SK-N-SH (cell line): ENCODE results near the gene IRX5. TPM values are rescaled to one million over a fixed set of nuclear protein-coding genes. Genes with fewer than 3 reads are reported as not detected.

Experiments
- CTCF ChIA-PET: fragments of 300-600, 350-600 bp; formaldehyde crosslinking; extraction: SDS; loops from one replicate; lab custom pipeline; 2021; lab: Yijun Ruan, JAX
- POLR2A ChIA-PET: fragments of 350-600 bp; sonication (Branson Sonifier 250); formaldehyde crosslinking; extraction: SDS; loops from one replicate; lab custom pipeline; 2020; ENCODE audit warnings: antibody characterized with exemption, inconsistent platforms; lab: Yijun Ruan, JAX
- DNase-seq: peaks from one replicate; pipeline ENCODE4 v3.0.0; 2012
- H2AFZ ChIP-seq: fragments of 200-600 bp; sonication (generic); 2 replicates; pipeline ENCODE4 v1.8.1; 2016; ENCODE audit warnings: antibody characterized with exemption, mild to moderate bottlenecking, low read depth
- H3F3A ChIP-seq: fragments of 200-600 bp; sonication (generic); replicated peaks from 2 replicates; pipeline ENCODE3; 2016; ENCODE audit warnings: antibody characterized with exemption, mild to moderate bottlenecking; ENCODE audit not compliant: insufficient read depth
- H3K27ac ChIP-seq, 2 experiments: fragments of 200-500 bp in 1 of 2; fragments of 200-600 bp in 1 of 2; sonication (Bioruptor generic) in 1 of 2; sonication (generic), shearing (Covaris generic) in 1 of 2; 2 replicates each; pipeline versions ENCODE4 v1.5.1 to v1.6.1; 2014 to 2016; ENCODE audit warnings: low read depth in 2 of 2, inconsistent platforms in 1 of 2, low read length in 1 of 2, mild to moderate bottlenecking in 1 of 2, mixed read lengths in 1 of 2
- H3K27me3 ChIP-seq: fragments of 200-600 bp; sonication (generic), shearing (Covaris generic); 2 replicates; pipeline ENCODE4 v1.6.1; 2016; ENCODE audit warnings: mixed run types; ENCODE audit not compliant: insufficient read depth
- H3K36me3 ChIP-seq, 2 experiments: fragments of 200-500 bp in 1 of 2; fragments of 200-600 bp in 1 of 2; sonication (Bioruptor generic) in 1 of 2; sonication (generic) in 1 of 2; replicated peaks in 1 of 2; 2 replicates each; pipeline versions ENCODE3 to v1.5.1; 2014 to 2016; ENCODE audit warnings: low read length in 1 of 2, mild to moderate bottlenecking in 1 of 2; ENCODE audit not compliant: insufficient read depth in 2 of 2, control insufficient read depth in 1 of 2
- H3K4me1 ChIP-seq, 2 experiments: fragments of 200-500 bp in 1 of 2; fragments of 200-600 bp in 1 of 2; sonication (Bioruptor generic) in 1 of 2; sonication (generic), shearing (Covaris generic) in 1 of 2; 2 replicates each; pipeline versions ENCODE4 v1.5.1 to v1.6.1; 2014 to 2016; ENCODE audit warnings: low read depth in 1 of 2, low read length in 1 of 2, mixed run types in 1 of 2; ENCODE audit not compliant: insufficient read depth in 2 of 2, control insufficient read depth in 1 of 2
- H3K4me2 ChIP-seq: fragments of 200-600 bp; sonication (generic), shearing (Covaris generic); 2 replicates; pipeline ENCODE4 v1.6.1; 2017; ENCODE audit warnings: mixed run types
- H3K4me3 ChIP-seq, 2 experiments: fragments of 200-500 bp in 1 of 2; fragments of 200-600 bp in 1 of 2; sonication (Bioruptor generic) in 1 of 2; sonication (generic), shearing (Covaris generic) in 1 of 2; 2 replicates each; pipeline versions ENCODE4 v1.5.1 to v1.8.1; 2014 to 2016; ENCODE audit warnings: low read depth in 2 of 2, inconsistent platforms in 1 of 2, low read length in 1 of 2, mild to moderate bottlenecking in 1 of 2, mixed read lengths in 1 of 2, moderate library complexity in 1 of 2
- H3K79me2 ChIP-seq: fragments of 200-600 bp; sonication (generic); 2 replicates; pipeline ENCODE4 v1.8.1; 2017; ENCODE audit warnings: mild to moderate bottlenecking; ENCODE audit not compliant: insufficient read depth
- H3K9ac ChIP-seq: fragments of 200-600 bp; sonication (generic); 2 replicates; pipeline ENCODE4 v1.6.1; 2017; ENCODE audit warnings: mixed run types
- H3K9me2 ChIP-seq: fragments of 200-600 bp; sonication (generic); 2 replicates; pipeline ENCODE4 v1.6.1; 2017; ENCODE audit warnings: mixed run types
- H3K9me3 ChIP-seq: fragments of 200-600 bp; sonication (generic); 2 replicates; pipeline ENCODE4 v1.6.1; 2017; ENCODE audit warnings: mixed run types, mild to moderate bottlenecking, moderate library complexity
- H4K20me1 ChIP-seq: fragments of 200-600 bp; sonication (generic); 2 replicates; pipeline ENCODE4 v1.6.1; 2017; ENCODE audit warnings: mild to moderate bottlenecking, mixed run types; ENCODE audit not compliant: insufficient read depth
- CHD2 ChIP-seq: fragments of 150-350 bp; IDR thresholded peaks from 2 replicates; pipeline ENCODE4 v1.6.1; 2018; ENCODE audit warnings: low read length; ENCODE audit not compliant: partially characterized antibody
- EP300 ChIP-seq, 2 experiments: IDR thresholded peaks; 2 replicates each; pipeline versions ENCODE4 v1.4.0 to v1.6.1; 2012; ENCODE audit warnings: borderline replicate concordance in 1 of 2, low read depth in 1 of 2, low read length in 1 of 2
- EZH2phosphoT487 ChIP-seq: fragments of 200-600 bp; sonication (generic); IDR thresholded peaks from 2 replicates; pipeline ENCODE4 v1.6.1; 2017; ENCODE audit warnings: low read depth, mixed run types, mild to moderate bottlenecking, antibody characterized with exemption, moderate library complexity, borderline replicate concordance
- FOSL2 ChIP-seq: IDR thresholded peaks from 2 replicates; pipeline ENCODE4 v1.4.0; 2012; ENCODE audit warnings: low read depth, mild to moderate bottlenecking, moderate library complexity, borderline replicate concordance
- FOXJ3 ChIP-seq: sonication (generic); formaldehyde crosslinking; IDR thresholded peaks from 2 replicates; pipeline ENCODE4 v1.5.1; 2020; ENCODE audit warnings: mild to moderate bottlenecking, missing genetic modification reagents
- GABPA ChIP-seq: IDR thresholded peaks from 2 replicates; pipeline ENCODE4 v1.4.0; 2012; ENCODE audit warnings: low read depth, mild to moderate bottlenecking
- MAX ChIP-seq: IDR thresholded peaks from 2 replicates; pipeline ENCODE4 v1.4.0; 2012; ENCODE audit warnings: low read depth
- POLR2AphosphoS5 ChIP-seq: IDR thresholded peaks from 2 replicates; pipeline ENCODE4 v1.6.1; 2012; ENCODE audit warnings: low read depth, low read length
- RAD21 ChIP-seq: IDR thresholded peaks from 2 replicates; pipeline ENCODE4 v1.6.1; 2012; ENCODE audit warnings: mild to moderate bottlenecking, low read length
- TCF12 ChIP-seq: IDR thresholded peaks from 2 replicates; pipeline ENCODE4 v1.4.0; 2012
- YY1 ChIP-seq: IDR thresholded peaks from 2 replicates; pipeline ENCODE4 v1.4.0; 2012; ENCODE audit warnings: low read depth, mild to moderate bottlenecking
- WGBS: methylation state at CpG from one replicate; pipeline ENCODE4 v1.1.6; 2017; ENCODE audit warnings: low lambda C conversion rate; 5-methylcytosine and 5-hydroxymethylcytosine counted together
- polyA plus RNA-seq, 3 experiments: library from polyadenylated mRNA; depleted of rRNA; stranded (reverse); fragments of >200 nt; gene quantifications; 2 replicates each; pipeline ENCODE4 v1.2.3, GENCODE V29; 2012
- TF ChIP-seq, protein P1 (sequence below): fragments of 200-600 bp; sonication (generic); IDR thresholded peaks from 2 replicates; pipeline ENCODE4 v1.6.1; 2017; ENCODE audit warnings: antibody characterized with exemption, mild to moderate bottlenecking, moderate library complexity
- TF ChIP-seq, protein P2 (sequence below): IDR thresholded peaks from 2 replicates; pipeline ENCODE4 v1.4.0; 2012; ENCODE audit warnings: low read depth, borderline replicate concordance
- TF ChIP-seq, protein P3 (sequence below): IDR thresholded peaks from 2 replicates; pipeline ENCODE4 v1.6.1; 2012; ENCODE audit warnings: mild to moderate bottlenecking, low read depth, low read length, moderate library complexity

IRX5 gene
- polyA plus RNA-seq, 1 of the 3 experiments (the other 2 are of a cell fraction) = 1.4 TPM

DNA sequence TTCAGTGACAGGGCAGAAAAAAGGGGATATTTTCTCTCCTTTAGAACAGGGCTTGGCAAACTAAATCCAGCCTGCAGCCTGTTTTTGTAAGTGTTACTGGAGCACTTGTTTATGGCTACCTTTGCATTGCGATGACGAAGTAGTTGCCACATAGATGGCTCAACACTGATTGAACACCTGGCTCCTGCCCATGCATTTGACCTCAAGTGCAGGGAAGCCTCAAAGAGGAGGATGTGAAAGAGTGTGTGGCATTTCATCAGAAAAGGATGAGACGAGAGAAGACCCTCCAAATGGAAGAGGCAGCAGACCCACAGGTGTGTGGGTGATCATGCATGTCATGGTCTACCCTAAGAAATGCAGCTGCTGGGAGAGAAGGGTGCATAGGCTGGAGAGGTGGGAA lies 32.7 kb upstream of the IRX5 start:
- Histone ChIP-seq H3K27me3 (no peaks in the 10 kb centered on the region), H3K9me2 (no peaks in the 10 kb centered on the region), H3K9ac (no peak overlapping the region), H3K4me1 (no peaks in the 10 kb centered on the region), H3K79me2 (no peaks in the 10 kb centered on the region), H3F3A (no peaks in the 10 kb centered on the region), H3K9me3 (no peaks in the 10 kb centered on the region), H4K20me1 (no peaks in the 10 kb centered on the region), H3K4me3 (no peak overlapping the region), H2AFZ (no peak overlapping the region), H3K36me3 (no peaks in the 10 kb centered on the region), H3K27ac (no peak overlapping the region), H3K4me2 (no peak overlapping the region)
- no peak for DNase-seq
- ChIA-PET POLR2A (no interaction called here), CTCF (no interaction called here)
- 67% methylated on average over 3 of the region's 3 CpGs for WGBS
- TF ChIP-seq, protein P1, sequence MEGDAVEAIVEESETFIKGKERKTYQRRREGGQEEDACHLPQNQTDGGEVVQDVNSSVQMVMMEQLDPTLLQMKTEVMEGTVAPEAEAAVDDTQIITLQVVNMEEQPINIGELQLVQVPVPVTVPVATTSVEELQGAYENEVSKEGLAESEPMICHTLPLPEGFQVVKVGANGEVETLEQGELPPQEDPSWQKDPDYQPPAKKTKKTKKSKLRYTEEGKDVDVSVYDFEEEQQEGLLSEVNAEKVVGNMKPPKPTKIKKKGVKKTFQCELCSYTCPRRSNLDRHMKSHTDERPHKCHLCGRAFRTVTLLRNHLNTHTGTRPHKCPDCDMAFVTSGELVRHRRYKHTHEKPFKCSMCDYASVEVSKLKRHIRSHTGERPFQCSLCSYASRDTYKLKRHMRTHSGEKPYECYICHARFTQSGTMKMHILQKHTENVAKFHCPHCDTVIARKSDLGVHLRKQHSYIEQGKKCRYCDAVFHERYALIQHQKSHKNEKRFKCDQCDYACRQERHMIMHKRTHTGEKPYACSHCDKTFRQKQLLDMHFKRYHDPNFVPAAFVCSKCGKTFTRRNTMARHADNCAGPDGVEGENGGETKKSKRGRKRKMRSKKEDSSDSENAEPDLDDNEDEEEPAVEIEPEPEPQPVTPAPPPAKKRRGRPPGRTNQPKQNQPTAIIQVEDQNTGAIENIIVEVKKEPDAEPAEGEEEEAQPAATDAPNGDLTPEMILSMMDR = no peak
- no peak for TF ChIP-seq FOSL2

DNA sequence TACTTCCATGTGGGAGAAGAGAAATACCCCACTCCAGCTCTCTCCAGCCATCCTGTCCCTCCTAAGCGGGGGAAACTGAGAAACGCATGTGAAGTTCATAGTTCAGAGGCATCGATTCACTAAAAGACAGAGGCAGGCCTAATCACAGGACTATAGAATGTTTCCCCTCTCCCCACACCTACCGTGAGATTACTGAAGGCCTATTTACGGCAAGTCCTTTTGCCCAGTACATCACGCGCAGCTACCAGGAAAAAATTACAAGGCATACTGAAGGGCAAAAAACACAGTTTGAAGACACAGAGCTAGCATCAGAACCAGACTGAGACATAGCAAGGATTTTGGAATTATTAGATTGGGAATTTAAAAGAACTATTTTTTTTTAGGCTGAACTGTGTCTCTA lies 29.1 kb upstream of the IRX5 start:
- no peaks in the 10 kb centered on the region for H3K36me3 ChIP-seq
- H3F3A ChIP-seq = no peaks in the 10 kb centered on the region
- H3K27ac ChIP-seq = no peak overlapping the region
- no peak for TF ChIP-seq MAX
- TF ChIP-seq CHD2 = no peak
- no peak for TF ChIP-seq TCF12
- no peak for TF ChIP-seq GABPA
- no peak for TF ChIP-seq EP300 (IDR thresholded peaks at IDR 0.05; ENCODE audit: borderline replicate concordance in 1 of 2, low read depth in 1 of 2, low read length in 1 of 2)
- TF ChIP-seq YY1 = no peak
- no peak for TF ChIP-seq EZH2phosphoT487
- TF ChIP-seq, protein P2, sequence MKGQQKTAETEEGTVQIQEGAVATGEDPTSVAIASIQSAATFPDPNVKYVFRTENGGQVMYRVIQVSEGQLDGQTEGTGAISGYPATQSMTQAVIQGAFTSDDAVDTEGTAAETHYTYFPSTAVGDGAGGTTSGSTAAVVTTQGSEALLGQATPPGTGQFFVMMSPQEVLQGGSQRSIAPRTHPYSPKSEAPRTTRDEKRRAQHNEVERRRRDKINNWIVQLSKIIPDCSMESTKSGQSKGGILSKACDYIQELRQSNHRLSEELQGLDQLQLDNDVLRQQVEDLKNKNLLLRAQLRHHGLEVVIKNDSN = no peak
- no peak for TF ChIP-seq FOXJ3 (CRISPR knock-in tag)
- no peak for TF ChIP-seq FOSL2
- no peak for TF ChIP-seq POLR2AphosphoS5
- TF ChIP-seq RAD21 = no peak
- TF ChIP-seq, protein P3, sequence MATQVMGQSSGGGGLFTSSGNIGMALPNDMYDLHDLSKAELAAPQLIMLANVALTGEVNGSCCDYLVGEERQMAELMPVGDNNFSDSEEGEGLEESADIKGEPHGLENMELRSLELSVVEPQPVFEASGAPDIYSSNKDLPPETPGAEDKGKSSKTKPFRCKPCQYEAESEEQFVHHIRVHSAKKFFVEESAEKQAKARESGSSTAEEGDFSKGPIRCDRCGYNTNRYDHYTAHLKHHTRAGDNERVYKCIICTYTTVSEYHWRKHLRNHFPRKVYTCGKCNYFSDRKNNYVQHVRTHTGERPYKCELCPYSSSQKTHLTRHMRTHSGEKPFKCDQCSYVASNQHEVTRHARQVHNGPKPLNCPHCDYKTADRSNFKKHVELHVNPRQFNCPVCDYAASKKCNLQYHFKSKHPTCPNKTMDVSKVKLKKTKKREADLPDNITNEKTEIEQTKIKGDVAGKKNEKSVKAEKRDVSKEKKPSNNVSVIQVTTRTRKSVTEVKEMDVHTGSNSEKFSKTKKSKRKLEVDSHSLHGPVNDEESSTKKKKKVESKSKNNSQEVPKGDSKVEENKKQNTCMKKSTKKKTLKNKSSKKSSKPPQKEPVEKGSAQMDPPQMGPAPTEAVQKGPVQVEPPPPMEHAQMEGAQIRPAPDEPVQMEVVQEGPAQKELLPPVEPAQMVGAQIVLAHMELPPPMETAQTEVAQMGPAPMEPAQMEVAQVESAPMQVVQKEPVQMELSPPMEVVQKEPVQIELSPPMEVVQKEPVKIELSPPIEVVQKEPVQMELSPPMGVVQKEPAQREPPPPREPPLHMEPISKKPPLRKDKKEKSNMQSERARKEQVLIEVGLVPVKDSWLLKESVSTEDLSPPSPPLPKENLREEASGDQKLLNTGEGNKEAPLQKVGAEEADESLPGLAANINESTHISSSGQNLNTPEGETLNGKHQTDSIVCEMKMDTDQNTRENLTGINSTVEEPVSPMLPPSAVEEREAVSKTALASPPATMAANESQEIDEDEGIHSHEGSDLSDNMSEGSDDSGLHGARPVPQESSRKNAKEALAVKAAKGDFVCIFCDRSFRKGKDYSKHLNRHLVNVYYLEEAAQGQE = no peak
- no peak overlapping the region for H2AFZ ChIP-seq
- no peaks in the 10 kb centered on the region for H4K20me1 ChIP-seq
- no peaks in the 10 kb centered on the region for H3K27me3 ChIP-seq
- DNase-seq = no peak
- H3K9ac ChIP-seq = no peak overlapping the region
- H3K4me3 ChIP-seq = no peak overlapping the region
- H3K79me2 ChIP-seq = no peaks in the 10 kb centered on the region
- H3K4me1 ChIP-seq = no peaks in the 10 kb centered on the region
- POLR2A ChIA-PET = no interaction called here
- H3K4me2 ChIP-seq = no peak overlapping the region
- H3K9me2 ChIP-seq = no peaks in the 10 kb centered on the region
- CTCF ChIA-PET = no interaction called here
- H3K9me3 ChIP-seq = no peaks in the 10 kb centered on the region
- WGBS = 92% methylated on average over 7 of the region's 7 CpGs
